Neural cell (in vitro differentiated cells): ENCODE data around the gene PCP4L1. TPM values are rescaled to one million over a fixed set of nuclear protein-coding genes. Genes with fewer than 3 reads are reported as not detected.

Experiments
- H2AFZ ChIP-seq: fragments of 200-600, 300-800 bp; sonication (generic), shearing (Covaris generic); 2 replicates; pipeline ENCODE4 v1.6.0; 2014; ENCODE audit warnings: low read depth, mild to moderate bottlenecking, antibody characterized with exemption, low read length, moderate library complexity
- H3F3A ChIP-seq: fragments of 200-600 bp; shearing (Covaris generic); 2 replicates; pipeline ENCODE4 v1.6.1; 2016; ENCODE audit warnings: mild to moderate bottlenecking, moderate library complexity, mixed read lengths, antibody characterized with exemption, low read length; ENCODE audit not compliant: insufficient read depth, poor library complexity, severe bottlenecking
- H3K27ac ChIP-seq: fragments of 200-600, 300-800 bp; sonication (generic), shearing (Covaris generic); 2 replicates; pipeline ENCODE4 v1.5.1; 2014; ENCODE audit warnings: mild to moderate bottlenecking, low read length, moderate library complexity
- H3K27me3 ChIP-seq: fragments of 300-800, 200-600 bp; sonication (generic), shearing (Covaris generic); 2 replicates; pipeline ENCODE4 v1.6.0; 2014; ENCODE audit warnings: mild to moderate bottlenecking, low read depth, low read length, moderate library complexity; ENCODE audit not compliant: insufficient read depth
- H3K36me3 ChIP-seq: fragments of 300-800, 200-600 bp; sonication (generic), shearing (Covaris generic); 2 replicates; pipeline ENCODE4 v1.5.1; 2014; ENCODE audit warnings: mild to moderate bottlenecking, antibody characterized with exemption, low read length, moderate library complexity; ENCODE audit not compliant: insufficient read depth
- H3K4me2 ChIP-seq: fragments of 300-800, 200-600 bp; sonication (generic), shearing (Covaris generic); 2 replicates; pipeline ENCODE4 v1.6.0; 2014; ENCODE audit warnings: mild to moderate bottlenecking, low read length
- H3K4me3 ChIP-seq: fragments of 300-800, 200-600 bp; sonication (generic), shearing (Covaris generic); 2 replicates; pipeline ENCODE4 v1.5.1; 2014; ENCODE audit warnings: mild to moderate bottlenecking, low read length, moderate library complexity
- H3K79me2 ChIP-seq: fragments of 200-600 bp; shearing (Covaris generic); replicated peaks from 2 replicates; pipeline ENCODE4 v1.6.0; 2014; ENCODE audit warnings: mild to moderate bottlenecking, low read length, moderate library complexity; ENCODE audit not compliant: insufficient read depth
- H3K9ac ChIP-seq: fragments of 300-800, 200-600 bp; sonication (generic), shearing (Covaris generic); 2 replicates; pipeline ENCODE4 v1.6.1; 2016; ENCODE audit warnings: mild to moderate bottlenecking, low read length, mixed read lengths
- H3K9me2 ChIP-seq: fragments of 200-600 bp; shearing (Covaris generic); 2 replicates; pipeline ENCODE4 v1.6.1; 2016; ENCODE audit warnings: mild to moderate bottlenecking, low read length, mixed read lengths; ENCODE audit not compliant: insufficient read depth
- H3K9me3 ChIP-seq: fragments of 200-600, 300-800 bp; sonication (generic), shearing (Covaris generic); 2 replicates; pipeline ENCODE4 v1.6.1; 2016; ENCODE audit warnings: mild to moderate bottlenecking, mixed run types, low read length, moderate library complexity, mixed read lengths
- H4K20me1 ChIP-seq: fragments of 200-600 bp; shearing (Covaris generic); 2 replicates; pipeline ENCODE4 v1.6.1; 2016; ENCODE audit warnings: mild to moderate bottlenecking, mixed run types; ENCODE audit not compliant: insufficient read depth
- EP300 ChIP-seq: fragments of 450-650 bp; conservative IDR thresholded peaks from 2 replicates; pipeline ENCODE4 v1.6.1; 2014; ENCODE audit warnings: antibody characterized with exemption, mild to moderate bottlenecking, moderate library complexity; ENCODE audit not compliant: poor library complexity, severe bottlenecking
- EZH2 ChIP-seq: fragments of 200-600, 300-800 bp; shearing (Covaris generic), sonication (generic); IDR thresholded peaks from 2 replicates; pipeline ENCODE4 v1.6.1; 2014; ENCODE audit warnings: antibody characterized with exemption, low read length, borderline replicate concordance, mild to moderate bottlenecking; ENCODE audit not compliant: insufficient read depth, poor library complexity, severe bottlenecking
- MXI1 ChIP-seq: fragments of 450-650 bp; conservative IDR thresholded peaks from 2 replicates; pipeline ENCODE4 v1.6.1; 2014; ENCODE audit warnings: antibody characterized with exemption, mild to moderate bottlenecking; ENCODE audit not compliant: poor library complexity, severe bottlenecking
- POLR2AphosphoS5 ChIP-seq: IDR thresholded peaks from 2 replicates; pipeline ENCODE4 v1.6.1; 2012
- REST ChIP-seq: IDR thresholded peaks from 2 replicates; pipeline ENCODE4 v1.6.1; 2012; ENCODE audit warnings: borderline replicate concordance
- SMC3 ChIP-seq: fragments of 450-650 bp; conservative IDR thresholded peaks from 2 replicates; pipeline ENCODE4 v1.6.1; 2014; ENCODE audit warnings: antibody characterized with exemption, mild to moderate bottlenecking, moderate library complexity; ENCODE audit not compliant: poor library complexity
- TAF1 ChIP-seq: IDR thresholded peaks from 2 replicates; pipeline ENCODE4 v1.6.1; 2012; ENCODE audit warnings: low read depth
- polyA plus RNA-seq: library from polyadenylated mRNA; depleted of rRNA; stranded (reverse); fragments of >200 nt; gene quantifications from 2 replicates; pipeline ENCODE4 v1.2.3, GENCODE V29; 2014
- TF ChIP-seq, protein P1 (sequence below): fragments of 450-650 bp; IDR thresholded peaks from 2 replicates; pipeline ENCODE4 v1.5.1; 2014; ENCODE audit warnings: antibody characterized with exemption, mild to moderate bottlenecking, moderate library complexity; ENCODE audit not compliant: poor library complexity, severe bottlenecking

PCP4L1 gene
- polyA plus RNA-seq, 1 donor from 2014 or later: 51.2 TPM

DNA sequence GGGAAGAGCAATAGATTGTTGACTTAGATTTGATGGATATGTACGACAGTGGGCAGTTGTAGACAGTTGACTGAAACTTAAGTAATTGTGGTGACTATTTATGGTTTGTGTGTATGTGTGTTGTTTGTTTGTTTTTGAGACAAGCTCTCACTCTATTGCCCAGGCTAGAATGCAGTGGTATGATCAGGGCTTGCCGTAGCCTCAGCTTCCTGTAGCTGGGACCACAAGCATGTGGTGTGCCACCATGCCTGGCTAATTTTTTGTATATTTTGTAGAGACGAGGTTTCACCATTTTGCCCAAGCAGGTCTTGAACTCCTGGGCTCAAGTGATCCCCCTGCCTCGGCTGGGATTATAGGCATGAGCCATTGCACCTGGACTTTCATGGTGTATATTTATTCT, 65.5 kb downstream of the PCP4L1 start:
- no peaks in the 10 kb centered on the region for H3K9me3 ChIP-seq

DNA sequence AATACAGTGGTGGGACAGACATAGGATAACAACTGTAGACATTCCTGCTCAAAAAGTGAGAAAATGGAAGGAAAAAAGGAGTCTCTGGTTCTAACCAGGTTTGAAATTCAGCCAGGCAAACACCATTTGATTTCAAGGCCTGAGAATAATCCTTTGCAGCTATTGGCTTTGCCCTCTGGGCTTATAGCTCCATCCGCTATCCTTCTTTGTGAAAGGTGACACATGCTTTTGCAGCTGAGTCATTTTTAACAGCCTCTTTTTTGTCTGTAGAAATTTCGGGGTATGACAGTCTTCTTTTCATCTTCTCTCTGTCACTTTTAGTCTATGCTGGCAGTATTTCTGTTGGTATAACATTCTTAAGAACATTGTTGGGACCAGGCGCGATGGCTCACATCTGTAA, 71.8 kb downstream of the PCP4L1 start:
- Histone ChIP-seq H3K9me2 (no peaks in the 10 kb centered on the region), H3K27ac (no peak overlapping the region), H3K4me3 (no peak overlapping the region), H3K9me3 (no peaks in the 10 kb centered on the region), H4K20me1 (no peaks in the 10 kb centered on the region), H3K27me3 (no peaks in the 10 kb centered on the region), H3K79me2 (no peaks in the 10 kb centered on the region), H3F3A (no peaks in the 10 kb centered on the region), H2AFZ (no peak overlapping the region), H3K36me3 (peaks cover 5% of the 10 kb centered on the region), H3K4me2 (no peak overlapping the region), H3K9ac (no peak overlapping the region)
- no peak for TF ChIP-seq SMC3
- TF ChIP-seq POLR2AphosphoS5: no peak
- TF ChIP-seq REST: no peak
- TF ChIP-seq MXI1: no peak
- no peak for TF ChIP-seq TAF1
- no peak for TF ChIP-seq EZH2
- TF ChIP-seq, protein P1, sequence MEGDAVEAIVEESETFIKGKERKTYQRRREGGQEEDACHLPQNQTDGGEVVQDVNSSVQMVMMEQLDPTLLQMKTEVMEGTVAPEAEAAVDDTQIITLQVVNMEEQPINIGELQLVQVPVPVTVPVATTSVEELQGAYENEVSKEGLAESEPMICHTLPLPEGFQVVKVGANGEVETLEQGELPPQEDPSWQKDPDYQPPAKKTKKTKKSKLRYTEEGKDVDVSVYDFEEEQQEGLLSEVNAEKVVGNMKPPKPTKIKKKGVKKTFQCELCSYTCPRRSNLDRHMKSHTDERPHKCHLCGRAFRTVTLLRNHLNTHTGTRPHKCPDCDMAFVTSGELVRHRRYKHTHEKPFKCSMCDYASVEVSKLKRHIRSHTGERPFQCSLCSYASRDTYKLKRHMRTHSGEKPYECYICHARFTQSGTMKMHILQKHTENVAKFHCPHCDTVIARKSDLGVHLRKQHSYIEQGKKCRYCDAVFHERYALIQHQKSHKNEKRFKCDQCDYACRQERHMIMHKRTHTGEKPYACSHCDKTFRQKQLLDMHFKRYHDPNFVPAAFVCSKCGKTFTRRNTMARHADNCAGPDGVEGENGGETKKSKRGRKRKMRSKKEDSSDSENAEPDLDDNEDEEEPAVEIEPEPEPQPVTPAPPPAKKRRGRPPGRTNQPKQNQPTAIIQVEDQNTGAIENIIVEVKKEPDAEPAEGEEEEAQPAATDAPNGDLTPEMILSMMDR: no peak

More for the DNA sequence above, 65.5 kb downstream of the PCP4L1 start:
- Histone ChIP-seq H3K9ac (no peak overlapping the region), H4K20me1 (no peaks in the 10 kb centered on the region), H3K79me2 (no peaks in the 10 kb centered on the region), H3K27me3 (no peaks in the 10 kb centered on the region), H3K36me3 (no peaks in the 10 kb centered on the region), H3K4me3 (no peak overlapping the region), H3K4me2 (no peak overlapping the region), H2AFZ (no peak overlapping the region), H3K27ac (no peak overlapping the region), H3F3A (no peaks in the 10 kb centered on the region), H3K9me2 (no peaks in the 10 kb centered on the region)
- no peak for TF ChIP-seq EZH2
- TF ChIP-seq MXI1: no peak
- TF ChIP-seq EP300: no peak
- TF ChIP-seq POLR2AphosphoS5: no peak
- TF ChIP-seq REST: no peak
